ENCODE results near the gene USP22. TPM values are rescaled to one million over a fixed set of nuclear protein-coding genes. Genes with fewer than 3 reads are reported as not detected.

Gene USP22
- polyA plus RNA-seq, 3 donors, result 20.4 to 69.9 (median 27.3) TPM

GRCh38 chr17:21061971-21062526 is 19.2 kb upstream of the USP22 start:
- Mint-ChIP-seq H3K9me3 (no peaks in the 10 kb centered on the region), H3K4me3 (no peak overlapping the region), H3K4me1 (peaks cover 2% of the 10 kb centered on the region), H3K36me3 (no peaks in the 10 kb centered on the region), H3K27me3 (ENCODE audit: low read depth in 3 of 3) (peaks cover 3 to 8% (median 5%) of the 10 kb centered on the region in 3 donors), H3K27ac (no peak overlapping the region)
- H2AFZ ChIP-seq (ENCODE audit: insufficient read depth, low read depth, low read length, poor library complexity, severe bottlenecking), result peak overlapping the region; percentile 3
- no peak for DNase-seq
- H3K79me2 ChIP-seq (ENCODE audit: insufficient read depth, low read length), result no peaks in the 10 kb centered on the region
- H3K36me3 ChIP-seq (replicated peaks in 1 of 2; ENCODE audit: control insufficient read depth in 1 of 2, insufficient read depth in 2 of 2, low read length in 2 of 2), result no peaks in the 10 kb centered on the region
- H3K27ac ChIP-seq (ENCODE audit: low read depth in 1 of 2, low read length in 2 of 2), result no peak overlapping the region
- no peaks in the 10 kb centered on the region for H3K27me3 ChIP-seq (ENCODE audit: control insufficient read depth in 2 of 2, insufficient read depth in 2 of 2, low read length in 2 of 2)
- no peaks in the 10 kb centered on the region for H3K9me3 ChIP-seq (replicated peaks in 1 of 2; ENCODE audit: control insufficient read depth in 1 of 2, insufficient read depth in 1 of 2, low read length in 2 of 2)
- H3K4me1 ChIP-seq (ENCODE audit: control insufficient read depth in 1 of 2, insufficient read depth in 2 of 2, low read length in 2 of 2), result no peaks in the 10 kb centered on the region
- no peak overlapping the region for H3K4me3 ChIP-seq (replicated peaks in 1 of 3; ENCODE audit: low read depth in 2 of 3, low read length in 3 of 3)
- intact Hi-C loops (cut with micrococcal nuclease), result no loop called here
- H4K20me1 ChIP-seq (ENCODE audit: insufficient read depth, low read length), result no peaks in the 10 kb centered on the region
- TF ChIP-seq, protein P1, sequence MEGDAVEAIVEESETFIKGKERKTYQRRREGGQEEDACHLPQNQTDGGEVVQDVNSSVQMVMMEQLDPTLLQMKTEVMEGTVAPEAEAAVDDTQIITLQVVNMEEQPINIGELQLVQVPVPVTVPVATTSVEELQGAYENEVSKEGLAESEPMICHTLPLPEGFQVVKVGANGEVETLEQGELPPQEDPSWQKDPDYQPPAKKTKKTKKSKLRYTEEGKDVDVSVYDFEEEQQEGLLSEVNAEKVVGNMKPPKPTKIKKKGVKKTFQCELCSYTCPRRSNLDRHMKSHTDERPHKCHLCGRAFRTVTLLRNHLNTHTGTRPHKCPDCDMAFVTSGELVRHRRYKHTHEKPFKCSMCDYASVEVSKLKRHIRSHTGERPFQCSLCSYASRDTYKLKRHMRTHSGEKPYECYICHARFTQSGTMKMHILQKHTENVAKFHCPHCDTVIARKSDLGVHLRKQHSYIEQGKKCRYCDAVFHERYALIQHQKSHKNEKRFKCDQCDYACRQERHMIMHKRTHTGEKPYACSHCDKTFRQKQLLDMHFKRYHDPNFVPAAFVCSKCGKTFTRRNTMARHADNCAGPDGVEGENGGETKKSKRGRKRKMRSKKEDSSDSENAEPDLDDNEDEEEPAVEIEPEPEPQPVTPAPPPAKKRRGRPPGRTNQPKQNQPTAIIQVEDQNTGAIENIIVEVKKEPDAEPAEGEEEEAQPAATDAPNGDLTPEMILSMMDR (IDR thresholded peaks at IDR 0.05), result no peak
- no peak overlapping the region for H3K4me2 ChIP-seq (replicated peaks; ENCODE audit: extremely low read depth, low read length, poor library complexity, severe bottlenecking)
- 87% methylated on average over 4 of the region's 7 CpGs for WGBS (ENCODE audit: insufficient coverage)
- H3K9ac ChIP-seq (ENCODE audit: insufficient read depth, low read length, poor library complexity, severe bottlenecking), result no peak overlapping the region

GRCh38 chr17:21061158-21061835 is 18.5 kb upstream of the USP22 start:
- no peaks in the 10 kb centered on the region for H3K9me3 ChIP-seq (replicated peaks in 1 of 2; ENCODE audit: control insufficient read depth in 1 of 2, insufficient read depth in 1 of 2, low read length in 2 of 2)
- TF ChIP-seq, protein P1 (IDR thresholded peaks at IDR 0.05), result no peak
- 93% methylated on average over 8 of the region's 13 CpGs for WGBS (ENCODE audit: insufficient coverage)
- Mint-ChIP-seq H3K27ac (no peak overlapping the region), H3K4me1 (peaks cover 2% of the 10 kb centered on the region), H3K36me3 (no peaks in the 10 kb centered on the region), H3K4me3 (no peak overlapping the region), H3K27me3 (ENCODE audit: low read depth in 3 of 3) (peaks cover 0 to 5% (median 5%) of the 10 kb centered on the region in 3 donors), H3K9me3 (peaks cover 0 to under 1% (median 0%) of the 10 kb centered on the region in 7 donors)
- H3K9ac ChIP-seq (ENCODE audit: insufficient read depth, low read length, poor library complexity, severe bottlenecking), result no peak overlapping the region
- no peaks in the 10 kb centered on the region for H3K4me1 ChIP-seq (ENCODE audit: control insufficient read depth in 1 of 2, insufficient read depth in 2 of 2, low read length in 2 of 2)
- DNase-seq, result no peak
- H3K27ac ChIP-seq (ENCODE audit: low read depth in 1 of 2, low read length in 2 of 2), result no peak overlapping the region
- no peaks in the 10 kb centered on the region for H3K79me2 ChIP-seq (ENCODE audit: insufficient read depth, low read length)
- no peaks in the 10 kb centered on the region for H3K27me3 ChIP-seq (ENCODE audit: control insufficient read depth in 2 of 2, insufficient read depth in 2 of 2, low read length in 2 of 2)
- intact Hi-C loops (cut with micrococcal nuclease), result no loop called here
- no peak overlapping the region for H2AFZ ChIP-seq (ENCODE audit: insufficient read depth, low read depth, low read length, poor library complexity, severe bottlenecking)
- no peak overlapping the region for H3K4me3 ChIP-seq (replicated peaks in 1 of 3; ENCODE audit: low read depth in 2 of 3, low read length in 3 of 3)
- no peaks in the 10 kb centered on the region for H3K36me3 ChIP-seq (replicated peaks in 1 of 2; ENCODE audit: control insufficient read depth in 1 of 2, insufficient read depth in 2 of 2, low read length in 2 of 2)
- H3K4me2 ChIP-seq (replicated peaks; ENCODE audit: extremely low read depth, low read length, poor library complexity, severe bottlenecking), result no peak overlapping the region
- no peaks in the 10 kb centered on the region for H4K20me1 ChIP-seq (ENCODE audit: insufficient read depth, low read length)

Measured in CD14-positive monocyte (primary cell).